GM20431 (cell line): Measurements from ENCODE around the gene MXD3.

Experiments used
- in situ Hi-C: fragments of 300-500 bp; cut with MseI, MboI; formaldehyde crosslinking; loops from one replicate; pipeline ENCODE4 v1.15.0; 2020; ENCODE audit warnings: low sequenced_read_pairs; ENCODE audit not compliant: unreplicated experiment

Gene MXD3

DNA sequence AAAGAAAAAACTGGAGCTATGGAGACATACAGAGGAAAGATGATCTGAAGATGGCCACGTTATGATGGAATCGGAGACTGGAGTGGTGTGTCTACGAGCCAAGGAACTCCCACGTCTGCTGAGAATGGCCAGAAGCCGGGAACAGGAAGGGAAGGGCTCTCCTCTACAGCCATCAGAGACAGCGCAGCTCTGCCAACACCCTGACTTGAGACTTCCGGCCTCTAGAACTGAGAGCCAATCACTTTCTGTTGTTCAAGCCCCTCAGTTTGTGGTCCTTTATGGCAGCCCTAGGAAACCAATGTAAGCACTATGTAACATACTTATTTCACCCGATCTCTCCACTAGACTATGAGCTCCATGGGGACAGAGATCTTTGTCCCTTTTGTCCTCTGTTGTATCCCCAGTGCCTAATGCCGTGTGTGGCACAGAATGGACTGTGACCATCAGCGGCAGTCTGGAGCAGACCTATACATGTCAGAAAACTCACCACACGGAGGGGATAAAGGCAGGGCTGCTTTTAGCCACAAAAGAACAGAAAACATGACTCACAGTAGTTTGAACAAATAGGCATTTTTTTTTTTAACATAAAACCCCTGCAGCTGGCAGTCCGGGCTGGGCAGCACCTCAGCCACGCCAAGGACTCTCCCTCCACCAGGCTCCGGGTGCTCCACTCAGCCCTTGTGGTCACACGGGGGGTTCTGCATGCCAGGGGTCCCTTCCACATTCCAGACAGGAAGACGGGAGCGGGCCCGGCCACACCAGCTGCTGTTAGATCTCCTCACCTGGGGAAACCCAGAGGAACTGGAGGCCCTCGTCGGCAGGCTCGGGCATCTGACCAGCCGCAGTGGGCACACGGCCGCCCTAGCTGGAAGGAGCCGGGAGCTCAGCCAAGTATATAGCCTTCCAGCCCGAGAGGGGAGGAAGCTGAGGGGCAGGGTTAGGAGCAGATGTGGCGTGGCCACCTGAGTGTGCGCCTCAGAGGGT lies 16.1 kb upstream of the MXD3 start:
- in situ Hi-C loops, result no loop called here

DNA sequence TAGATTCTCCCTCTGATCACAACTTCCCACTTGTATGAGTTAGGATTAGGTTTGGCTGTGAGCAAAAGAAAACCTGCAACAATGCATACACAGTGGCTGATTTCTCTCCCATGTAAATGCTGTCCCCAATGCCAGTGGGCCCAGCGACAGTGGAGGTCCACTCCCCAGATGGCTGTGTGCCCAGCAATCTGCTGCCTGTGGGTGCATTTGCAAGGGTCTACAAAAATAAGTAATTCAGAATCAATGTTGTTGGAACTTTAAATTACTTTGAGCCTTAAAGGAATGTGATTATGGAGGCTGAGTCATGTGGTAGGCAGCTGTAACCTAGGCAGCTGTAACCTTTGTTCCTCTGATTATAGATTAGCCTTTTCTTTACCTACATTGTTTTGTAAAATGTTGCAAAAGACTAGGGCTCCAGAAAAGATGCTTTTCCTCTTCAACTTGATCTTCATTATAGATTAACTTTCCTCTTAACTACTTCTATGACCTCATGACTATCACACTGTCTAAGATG lies 14.2 kb upstream of the MXD3 start:
- in situ Hi-C loops, result no loop called here

DNA sequence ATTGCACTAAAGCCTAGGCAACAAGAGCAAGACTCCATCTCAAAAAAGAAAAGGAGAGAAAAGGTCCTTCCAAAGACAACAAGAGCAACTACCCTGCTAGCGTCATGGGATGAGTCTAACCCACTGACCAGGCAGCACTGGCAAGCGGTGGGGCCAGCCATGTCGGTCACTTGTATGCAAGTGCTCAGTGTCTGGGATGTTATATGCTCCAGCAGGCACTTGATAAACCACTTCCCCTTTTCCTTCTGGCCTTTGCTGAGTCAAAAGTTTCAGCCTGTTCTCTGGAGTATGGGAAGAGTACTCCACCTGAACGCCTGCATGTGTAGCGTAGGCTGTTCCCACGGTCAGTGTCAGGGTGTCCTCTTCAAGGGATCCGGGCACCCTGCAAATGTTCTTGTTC lies 9.2 kb upstream of the MXD3 start:
- in situ Hi-C loops, result no loop called here

DNA sequence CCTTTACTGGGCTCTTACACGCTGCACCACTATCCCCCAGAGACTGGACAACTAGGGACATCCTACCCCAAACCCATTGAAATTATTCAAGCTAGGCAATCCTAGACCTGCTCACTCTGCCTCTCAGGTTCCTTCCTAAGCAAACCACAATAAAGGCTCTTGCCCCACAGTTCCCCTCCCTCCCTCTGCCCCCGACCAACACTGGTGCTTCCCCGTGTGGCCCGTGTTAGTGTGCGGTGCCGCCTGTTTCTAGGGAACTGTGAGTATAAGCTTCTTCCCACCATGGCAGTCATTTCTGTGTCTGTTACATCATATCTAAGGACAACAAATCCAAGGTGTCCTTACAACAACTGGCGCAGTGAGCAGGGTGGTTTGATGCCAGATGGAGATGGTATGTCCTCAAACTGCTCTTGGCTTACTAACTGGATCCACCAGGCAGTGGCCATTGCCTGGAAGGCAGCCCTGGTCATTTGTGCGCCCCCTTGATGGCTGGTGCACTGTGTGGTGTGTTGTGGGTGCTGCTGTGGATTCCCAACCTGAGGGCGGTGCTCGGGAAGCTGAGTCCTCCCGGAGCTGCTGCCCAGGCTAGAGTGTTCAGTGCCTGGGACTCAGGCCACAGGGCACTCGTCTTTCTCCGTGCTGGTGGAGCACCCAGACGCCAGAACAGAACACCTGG lies 8.4 kb upstream of the MXD3 start:
- in situ Hi-C loops, result no loop called here

DNA sequence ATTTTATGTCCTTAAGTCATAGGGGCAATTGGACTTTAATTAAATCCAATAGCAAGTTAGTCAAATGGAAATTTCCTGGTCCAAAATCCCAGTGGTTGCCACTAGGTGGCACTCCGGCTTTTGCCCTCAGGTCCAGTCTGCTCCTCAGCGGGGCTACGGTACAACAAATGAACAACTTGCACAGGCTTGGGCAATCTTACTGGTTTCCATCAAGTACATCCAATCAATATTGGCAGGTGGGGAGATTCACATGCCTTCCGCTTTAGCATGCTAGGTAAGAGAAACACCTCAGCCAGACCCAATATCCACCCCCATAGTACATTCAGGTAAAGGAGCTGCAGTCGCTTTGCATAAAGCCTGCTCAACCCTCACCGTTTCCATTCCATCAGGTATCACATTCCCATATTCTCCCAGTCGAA lies 6.3 kb upstream of the MXD3 start:
- in situ Hi-C loops, result no loop called here

DNA sequence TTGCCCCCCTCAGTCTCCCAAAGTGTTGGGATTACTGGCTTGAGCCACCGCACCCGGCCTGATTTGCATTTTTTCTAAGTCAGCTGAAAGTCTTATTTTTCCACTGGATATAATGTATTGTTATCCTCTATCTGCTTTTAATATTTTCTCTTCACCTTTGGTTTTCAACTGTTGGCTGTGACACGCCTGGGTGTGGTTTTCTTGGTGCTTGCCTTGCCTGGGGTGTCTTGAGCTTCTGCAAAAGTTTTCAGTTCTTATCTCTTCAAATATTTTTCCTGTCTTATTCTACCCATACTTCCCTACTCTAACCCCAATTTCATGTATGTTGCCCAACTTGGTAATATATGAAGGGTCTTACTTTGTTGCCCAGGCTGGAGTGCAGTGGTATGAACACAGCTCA lies 4.3 kb upstream of the MXD3 start:
- in situ Hi-C loops, result no loop called here

DNA sequence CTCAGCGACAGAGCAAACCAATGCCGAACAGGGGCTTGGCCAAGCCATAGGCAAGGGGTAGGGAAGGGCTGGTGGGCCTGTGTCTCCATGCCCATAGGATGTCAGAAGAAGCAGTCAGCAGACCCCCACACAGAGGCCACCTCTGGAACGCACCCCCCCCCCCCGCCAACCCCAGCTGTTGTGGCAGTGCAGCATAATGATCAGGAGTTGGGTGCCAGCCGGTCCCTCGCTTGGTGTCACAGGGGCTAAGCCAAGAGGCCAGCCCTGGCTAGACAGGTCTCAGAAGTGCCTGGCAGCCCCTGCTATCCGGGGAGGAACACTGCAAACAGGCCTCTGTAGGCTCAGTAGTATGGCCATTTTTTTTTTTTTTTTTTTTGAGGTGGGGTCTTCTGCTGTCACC lies 3.7 kb upstream of the MXD3 start:
- in situ Hi-C loops, result no loop called here

DNA sequence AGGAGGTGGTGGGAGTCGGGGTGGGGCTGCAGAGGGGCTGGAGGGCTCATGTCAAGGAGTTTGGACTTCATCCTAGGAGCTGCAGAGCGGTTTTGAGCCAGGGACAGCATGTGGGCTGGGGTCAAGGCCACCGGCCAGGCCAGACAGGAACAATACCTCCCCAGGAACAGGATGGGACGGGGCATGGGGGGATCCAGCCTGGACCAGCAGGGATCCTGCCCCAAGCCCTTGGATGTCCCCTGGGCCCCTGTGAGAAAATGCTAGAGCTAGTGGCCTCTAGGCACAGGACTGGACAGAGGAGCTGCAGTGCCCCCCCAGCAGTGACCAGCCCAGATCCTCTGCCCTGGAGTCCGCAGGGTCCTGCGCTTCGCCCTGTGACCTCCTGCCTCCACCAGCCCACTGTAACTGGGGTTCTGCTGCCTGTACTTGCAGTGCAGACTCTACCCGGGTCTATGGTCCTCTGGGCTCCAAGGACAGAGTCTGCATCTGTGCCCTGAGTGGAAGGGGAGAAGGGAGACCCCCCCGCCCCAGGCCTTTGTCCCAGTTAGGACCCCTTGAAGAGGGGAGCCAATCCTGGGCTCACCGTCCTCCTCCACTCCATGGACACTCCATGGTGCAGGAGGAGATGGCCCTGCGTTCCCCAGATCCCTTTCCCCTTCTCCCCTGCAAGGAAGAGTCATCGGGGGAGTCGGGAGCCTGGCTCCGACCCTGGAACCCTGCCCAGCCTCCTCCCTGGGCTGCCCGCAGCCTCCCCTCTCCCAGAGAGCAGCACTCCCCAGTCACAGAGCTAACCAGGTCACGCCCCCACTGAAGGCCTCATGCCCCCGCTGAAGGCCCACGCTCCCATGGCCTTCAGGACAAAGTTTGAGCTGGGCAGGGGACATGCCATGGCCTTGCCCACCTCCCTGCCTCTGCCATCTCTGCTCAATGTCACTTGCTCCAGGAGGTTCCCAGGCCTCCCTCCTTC lies 3.0 kb upstream of the MXD3 start:
- in situ Hi-C loops, result no loop called here

DNA sequence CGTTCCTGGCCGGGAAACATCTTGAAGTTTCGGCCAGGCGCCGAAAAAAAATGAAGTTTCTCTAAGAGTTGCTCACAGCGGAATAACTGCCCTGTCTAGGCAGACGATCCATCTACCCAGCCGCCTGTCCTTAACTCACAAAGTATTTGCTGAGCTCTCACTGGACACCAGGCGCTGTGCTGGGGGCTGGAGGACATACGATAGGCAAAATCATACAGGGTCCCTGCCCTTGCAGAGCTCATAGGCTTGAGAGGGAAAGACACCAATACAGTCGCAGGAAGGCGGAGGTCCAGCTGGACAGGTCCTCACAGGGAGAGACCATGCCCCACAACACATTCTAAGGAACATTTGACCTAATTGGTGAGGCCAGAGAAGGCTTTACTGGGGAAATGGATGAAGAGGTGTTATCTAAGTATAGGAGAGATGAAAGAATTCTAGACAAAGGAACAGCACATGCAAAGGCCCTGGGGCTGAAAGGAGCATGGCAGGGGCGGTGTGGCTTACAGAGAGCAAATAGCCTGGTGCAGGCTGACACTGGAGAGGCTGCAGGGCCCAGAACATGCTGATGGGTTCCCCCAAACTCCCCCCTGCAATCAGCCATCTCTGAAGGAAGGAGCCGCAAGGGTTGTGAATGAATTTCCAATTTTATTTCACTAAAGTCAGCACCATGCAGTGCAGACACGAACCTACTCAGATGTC lies 2.0 kb upstream of the MXD3 start:
- in situ Hi-C loops, result no loop called here

DNA sequence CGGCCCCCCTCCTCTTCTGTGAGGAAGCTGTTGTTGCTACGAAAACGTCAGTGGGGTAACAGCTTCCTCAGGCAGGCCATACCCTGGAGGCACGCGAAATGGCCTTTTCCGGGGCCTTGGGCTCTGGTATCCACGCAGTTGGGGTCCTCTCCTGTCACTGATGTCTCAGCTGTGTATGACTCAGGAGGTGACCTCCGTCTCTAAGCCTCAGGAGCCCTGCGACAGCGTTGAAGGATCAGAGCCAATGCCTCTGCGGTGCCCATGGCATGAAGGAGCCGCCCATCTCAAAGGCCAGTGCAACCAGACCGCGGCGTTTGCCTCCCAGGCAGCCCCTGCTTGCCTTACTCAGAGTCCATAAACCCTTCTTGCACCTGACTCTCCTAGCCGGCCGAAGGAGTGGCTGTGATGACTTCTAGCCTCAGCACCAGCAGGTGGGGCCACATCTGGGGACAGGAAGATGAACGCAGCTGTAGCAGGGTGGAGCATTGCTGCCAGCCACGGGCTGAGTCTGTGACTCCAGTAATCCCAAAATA lies 1.0 kb upstream of the MXD3 start:
- in situ Hi-C loops, result no loop called here

DNA sequence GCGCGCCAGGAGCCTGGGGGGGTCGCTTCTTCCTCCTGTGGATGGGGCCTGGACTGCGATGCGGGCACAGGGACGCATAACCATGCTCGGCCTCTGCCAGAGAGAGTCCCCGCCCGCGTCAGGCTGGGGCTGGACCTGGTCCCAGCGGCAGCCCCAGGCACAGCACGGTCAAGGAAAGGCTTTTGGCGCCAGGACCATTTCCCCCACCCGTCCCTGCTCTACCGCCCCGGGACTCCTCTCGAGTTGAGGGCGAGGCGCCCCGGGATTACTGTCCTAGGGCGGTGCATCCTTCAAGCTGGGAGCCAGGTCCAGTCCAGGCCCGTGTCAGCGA lies 341 bp downstream of the MXD3 start:
- in situ Hi-C loops, result no loop called here

DNA sequence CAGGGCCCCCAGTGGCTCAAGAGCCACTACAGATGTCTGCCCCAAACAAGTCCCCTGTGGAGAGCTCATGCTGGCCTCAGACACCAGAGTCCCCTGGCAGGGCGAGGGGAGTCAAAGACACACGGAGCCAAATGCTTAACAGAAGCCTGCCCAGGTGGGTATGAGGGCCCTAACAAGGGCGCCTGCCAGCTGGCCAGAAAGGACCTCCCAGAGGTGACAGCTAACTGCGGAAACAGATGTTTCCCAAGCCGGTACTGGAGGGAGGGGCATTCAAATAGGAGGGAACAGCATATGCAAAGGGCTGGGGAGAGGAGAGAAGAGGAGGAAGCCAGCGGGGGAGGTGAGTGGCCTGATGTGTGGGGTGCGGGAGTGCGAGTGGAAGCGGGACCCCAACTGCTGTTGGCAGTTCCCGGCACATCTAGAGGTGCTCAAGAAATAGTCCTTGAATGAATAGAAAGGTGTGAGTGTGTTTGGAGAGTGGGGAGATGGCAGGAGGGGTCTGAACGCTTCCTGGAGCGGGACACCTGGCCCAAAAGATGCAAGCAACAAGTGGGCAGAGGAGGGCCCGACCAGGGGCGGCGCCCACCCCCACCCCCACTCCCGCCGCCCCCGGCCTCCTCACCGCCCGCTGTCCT lies 824 bp downstream of the MXD3 start:
- in situ Hi-C loops, result no loop called here

DNA sequence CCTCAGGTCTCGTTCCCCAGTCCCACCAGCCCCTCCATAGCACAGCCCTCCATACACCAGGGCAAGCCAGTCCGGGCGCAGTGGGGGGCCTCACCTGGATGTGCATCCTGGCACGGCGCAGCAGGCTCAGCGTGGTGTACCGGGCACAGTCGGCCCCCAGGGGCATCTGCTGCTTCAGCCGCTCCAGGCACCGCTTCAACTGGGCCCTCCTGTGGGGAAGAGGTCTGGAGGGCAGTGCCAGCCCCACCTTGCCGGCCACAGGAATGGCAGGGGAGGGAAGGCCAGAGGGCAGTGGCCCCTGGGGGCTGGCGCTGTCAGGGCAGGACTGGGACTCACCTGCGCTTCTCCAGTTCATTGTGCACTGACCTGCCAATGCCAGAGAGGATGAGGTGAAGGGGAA lies 1.4 kb downstream of the MXD3 start:
- in situ Hi-C loops, result no loop called here

DNA sequence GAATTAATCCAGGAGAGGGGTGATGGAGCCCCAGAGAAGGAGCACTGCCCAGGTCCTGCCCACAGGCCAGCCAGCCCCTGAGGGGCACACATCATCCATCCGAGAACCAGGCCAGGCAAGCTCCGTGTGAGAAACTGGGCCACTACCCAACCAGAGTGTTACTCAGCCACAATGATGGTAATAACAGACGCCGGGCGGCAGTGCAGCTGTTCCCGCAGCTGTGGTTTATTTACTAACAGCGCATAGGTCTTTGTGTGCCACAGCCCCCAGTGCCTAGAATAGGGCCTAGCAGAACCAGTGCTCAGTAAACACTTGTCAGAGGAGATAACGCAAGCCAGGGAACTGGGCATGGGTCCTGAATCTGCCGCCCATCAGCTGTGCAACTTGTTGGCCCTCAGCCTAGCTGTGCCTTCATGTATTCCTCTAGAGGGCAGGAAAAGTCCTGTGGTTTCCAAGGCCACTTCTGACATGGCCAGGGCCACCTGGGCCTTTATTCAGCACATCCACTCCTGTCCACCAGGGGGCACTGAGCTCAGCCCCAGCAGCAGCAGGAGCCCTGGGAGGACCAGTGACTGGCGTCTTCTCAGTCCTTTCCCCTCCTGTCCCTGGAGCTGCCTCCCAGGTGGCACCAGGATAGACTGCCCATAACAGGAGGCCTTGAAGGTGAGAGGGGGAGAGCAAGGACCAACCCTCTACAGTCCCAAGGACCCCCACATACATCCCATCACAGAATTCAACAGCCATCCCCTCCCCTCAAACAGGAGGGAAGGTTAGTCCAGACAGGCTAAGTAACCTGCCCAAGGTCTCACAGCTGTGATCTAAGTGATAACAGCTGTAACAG lies 2.1 kb downstream of the MXD3 start:
- in situ Hi-C loops, result no loop called here

DNA sequence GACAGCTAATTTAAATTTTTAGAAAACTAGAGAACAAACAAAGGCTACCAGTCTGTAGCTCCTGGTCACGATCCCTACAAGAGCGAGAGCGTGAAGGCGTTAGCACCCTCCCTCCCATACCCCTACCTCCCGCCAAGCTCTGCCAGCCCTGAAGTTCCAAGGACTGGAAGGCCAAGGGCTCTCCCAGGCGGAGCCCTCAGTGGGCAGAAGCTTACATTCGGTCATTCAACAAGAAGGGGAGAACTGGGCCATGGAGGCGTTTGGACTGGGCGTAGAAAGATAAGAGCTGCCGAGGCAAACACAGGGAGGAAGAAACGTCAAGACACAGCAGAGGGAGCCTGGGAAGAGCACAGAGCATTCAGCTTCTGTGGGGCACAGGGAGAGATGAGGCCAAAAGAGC lies 3.0 kb downstream of the MXD3 start:
- in situ Hi-C loops, result no loop called here

DNA sequence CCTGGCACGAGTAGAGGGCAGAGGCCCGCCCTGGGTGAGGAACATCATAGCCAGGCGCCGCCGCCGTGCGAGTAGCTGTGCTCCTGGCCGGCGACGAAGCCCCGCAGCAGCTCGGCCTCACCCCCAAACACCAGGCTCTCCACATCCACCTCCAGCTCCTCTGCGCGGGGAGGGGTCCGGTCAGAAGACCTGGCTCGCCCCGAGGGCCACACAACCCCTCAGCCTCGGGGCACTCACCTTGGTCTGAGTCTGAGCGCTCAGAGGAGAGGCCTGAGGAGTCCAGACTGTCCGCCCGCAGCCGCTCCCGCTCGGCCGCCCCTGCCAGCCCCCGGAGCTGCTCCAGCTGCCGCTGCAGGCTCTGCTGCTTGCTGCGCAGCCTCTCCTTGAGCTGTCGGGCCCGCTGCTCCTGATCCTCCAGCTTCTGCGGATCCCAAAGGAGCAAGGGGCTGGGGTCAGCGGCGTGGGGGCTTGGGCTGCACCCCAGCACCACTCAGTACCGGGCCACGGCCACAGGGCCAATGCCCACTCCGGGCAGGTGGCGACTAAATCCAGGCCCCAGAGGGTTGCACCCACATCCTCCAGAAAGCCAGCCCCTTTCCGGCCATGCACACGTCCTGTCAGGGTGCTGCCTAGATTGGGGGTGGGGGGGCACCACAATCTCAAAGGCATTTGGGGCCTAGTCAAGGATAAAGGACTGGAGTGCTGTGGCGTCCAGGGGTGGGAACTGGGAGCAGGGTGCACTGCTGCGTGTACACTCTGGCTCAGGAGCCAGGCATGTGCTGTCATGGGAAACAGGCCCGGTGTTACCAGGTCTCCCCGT lies 3.9 kb downstream of the MXD3 start:
- in situ Hi-C loops, result no loop called here
